H9 (cell line): ENCODE data around the gene TMEM192. TPM values are rescaled to one million over a fixed set of nuclear protein-coding genes. Genes with fewer than 3 reads are reported as not detected.
"Not testable (repeated sequence)": the region's sequence is repeated elsewhere in the genome, so short reads cannot be mapped to it uniquely, and the experiment has no call there.

Source experiments
- DNase-seq: peaks from one replicate; pipeline ENCODE4 v3.0.0-alpha.2; 2017
- H2AFZ ChIP-seq: one replicate; pipeline ENCODE4 v1.6.1; 2013; ENCODE audit warnings: mild to moderate bottlenecking, low read length, control low read depth, moderate library complexity
- H2AK5ac ChIP-seq: 2 replicates; pipeline ENCODE4 v1.6.1; 2013; ENCODE audit warnings: low read length, control low read depth, mixed read lengths; ENCODE audit not compliant: insufficient read length
- H2BK120ac ChIP-seq: one replicate; pipeline ENCODE4 v1.6.1; 2013; ENCODE audit warnings: low read depth, mild to moderate bottlenecking, low read length, control low read depth, inconsistent platforms; ENCODE audit not compliant: poor library complexity, severe bottlenecking
- H2BK12ac ChIP-seq: 2 replicates; pipeline ENCODE4 v1.6.1; 2013; ENCODE audit warnings: low read length, control low read depth, mixed read lengths, low read depth; ENCODE audit not compliant: insufficient read length
- H2BK15ac ChIP-seq: 2 replicates; pipeline ENCODE4 v1.6.1; 2013; ENCODE audit warnings: low read depth, low read length, control low read depth
- H2BK20ac ChIP-seq: one replicate; pipeline ENCODE4 v1.6.1; 2013; ENCODE audit warnings: low read depth, mild to moderate bottlenecking, low read length, control low read depth, inconsistent platforms; ENCODE audit not compliant: poor library complexity, severe bottlenecking
- H2BK5ac ChIP-seq: 2 replicates; pipeline ENCODE4 v1.6.1; 2013; ENCODE audit warnings: low read length, control low read depth, mixed read lengths; ENCODE audit not compliant: insufficient read length
- H3K14ac ChIP-seq: 2 replicates; pipeline ENCODE4 v1.6.1; 2013; ENCODE audit warnings: low read length, control low read depth; ENCODE audit not compliant: insufficient read depth
- H3K18ac ChIP-seq: 2 replicates; pipeline ENCODE4 v1.6.1; 2013; ENCODE audit warnings: low read depth, mild to moderate bottlenecking, mixed read lengths, low read length, control low read depth; ENCODE audit not compliant: insufficient read length
- H3K23ac ChIP-seq: 2 replicates; pipeline ENCODE4 v1.6.1; 2013; ENCODE audit warnings: low read length, control low read depth, mixed read lengths, low read depth; ENCODE audit not compliant: insufficient read length
- H3K23me2 ChIP-seq: 2 replicates; pipeline ENCODE4 v1.6.1; 2013; ENCODE audit warnings: low read depth, mild to moderate bottlenecking, mixed read lengths, low read length, control low read depth; ENCODE audit not compliant: insufficient read length, poor library complexity, severe bottlenecking
- H3K27ac ChIP-seq: 2 replicates; pipeline ENCODE4 v1.5.1; 2013; ENCODE audit warnings: low read length, control low read depth, mixed read lengths, low read depth; ENCODE audit not compliant: insufficient read length
- H3K27me3 ChIP-seq: 2 replicates; pipeline ENCODE4 v1.6.1; 2013; ENCODE audit warnings: low read length, control low read depth, inconsistent platforms; ENCODE audit not compliant: insufficient read depth
- H3K4ac ChIP-seq: 2 replicates; pipeline ENCODE4 v1.6.1; 2013; ENCODE audit warnings: low read depth, mild to moderate bottlenecking, control low read depth, inconsistent platforms, low read length, moderate library complexity
- H3K4me1 ChIP-seq: 2 replicates; pipeline ENCODE4 v1.6.1; 2013; ENCODE audit warnings: low read length, control low read depth, inconsistent platforms; ENCODE audit not compliant: insufficient read depth
- H3K4me2 ChIP-seq: 2 replicates; pipeline ENCODE4 v1.6.1; 2013; ENCODE audit warnings: low read length, control low read depth, mixed read lengths; ENCODE audit not compliant: insufficient read length, insufficient read depth
- H3K56ac ChIP-seq: 2 replicates; pipeline ENCODE4 v1.6.1; 2013; ENCODE audit warnings: low read depth, mild to moderate bottlenecking, mixed read lengths, low read length, control low read depth; ENCODE audit not compliant: insufficient read length
- H3K79me1 ChIP-seq: 2 replicates; pipeline ENCODE4 v1.6.1; 2013; ENCODE audit warnings: low read depth, mild to moderate bottlenecking, moderate library complexity, low read length, control low read depth, inconsistent platforms; ENCODE audit not compliant: insufficient read depth, poor library complexity, severe bottlenecking
- H3K79me2 ChIP-seq: 2 replicates; pipeline ENCODE4 v1.6.1; 2013; ENCODE audit warnings: low read length, control low read depth, inconsistent platforms; ENCODE audit not compliant: insufficient read depth
- H3K9ac ChIP-seq: 2 replicates; pipeline ENCODE4 v1.6.1; 2013; ENCODE audit warnings: low read length, control low read depth, mixed read lengths; ENCODE audit not compliant: insufficient read length; ENCODE audit errors: extremely low read depth
- H3K9me3 ChIP-seq: one replicate; pipeline ENCODE4 v1.6.1; 2013; ENCODE audit warnings: low read depth, low read length, inconsistent platforms; ENCODE audit not compliant: control insufficient read depth
- H3T11ph ChIP-seq: one replicate; pipeline ENCODE4 v1.6.1; 2013; ENCODE audit warnings: mild to moderate bottlenecking, low read length, control low read depth, inconsistent platforms
- H4K20me1 ChIP-seq: one replicate; pipeline ENCODE4 v1.6.1; 2013; ENCODE audit not compliant: control insufficient read depth, insufficient read length, insufficient read depth
- H4K5ac ChIP-seq: 2 replicates; pipeline ENCODE4 v1.6.1; 2013; ENCODE audit warnings: low read depth, mild to moderate bottlenecking, mixed read lengths, low read length, control low read depth; ENCODE audit not compliant: insufficient read length
- H4K8ac ChIP-seq: replicated peaks from 2 replicates; pipeline ENCODE4 v1.6.1; 2013; ENCODE audit warnings: low read length, control low read depth, mixed read lengths, low read depth; ENCODE audit not compliant: insufficient read length
- H4K91ac ChIP-seq: 2 replicates; pipeline ENCODE4 v1.6.1; 2013; ENCODE audit warnings: low read depth, mild to moderate bottlenecking, moderate library complexity, mixed read lengths, low read length, control low read depth; ENCODE audit not compliant: insufficient read length
- H3K27ac Mint-ChIP-seq, 3 experiments: 2 replicates in 2 of 3; 3 replicates in 1 of 3; pipeline ENCODE4 v1.8.0; 2020 to 2021; ENCODE audit warnings: mixed read lengths in 3 of 3, mild to moderate bottlenecking in 1 of 3, moderate library complexity in 1 of 3
- H3K27me3 Mint-ChIP-seq: 2 replicates; pipeline ENCODE4 v1.8.0; 2021; ENCODE audit warnings: low read depth, mild to moderate bottlenecking, moderate library complexity, mixed read lengths
- H3K36me3 Mint-ChIP-seq, 3 experiments: 2 replicates in 2 of 3; 3 replicates in 1 of 3; pipeline ENCODE4 v1.8.0; 2020 to 2021; ENCODE audit warnings: low read depth in 3 of 3, mixed read lengths in 3 of 3; ENCODE audit not compliant: insufficient read depth in 1 of 3
- H3K4me1 Mint-ChIP-seq, 2 experiments: 2 replicates each; pipeline ENCODE4 v1.8.0; 2020; ENCODE audit warnings: mixed read lengths in 2 of 2
- H3K4me3 Mint-ChIP-seq, 2 experiments: 2 replicates in 1 of 2; 3 replicates in 1 of 2; pipeline ENCODE4 v1.8.0; 2020 to 2021; ENCODE audit warnings: mild to moderate bottlenecking in 2 of 2, mixed read lengths in 2 of 2, moderate library complexity in 1 of 2
- H3K9me3 Mint-ChIP-seq, 2 experiments: 2 replicates in 1 of 2; 3 replicates in 1 of 2; pipeline ENCODE4 v1.8.0; 2020; ENCODE audit warnings: mild to moderate bottlenecking in 2 of 2, mixed read lengths in 2 of 2, moderate library complexity in 1 of 2
- WGBS: extraction: QIAGEN DNeasy Blood & Tissue Kit; methylation state at CpG from one replicate; pipeline ENCODE4 v1.1.7; 2013; ENCODE audit warnings: missing lambda C conversion rate, low lambda C conversion rate, mixed read lengths; ENCODE audit not compliant: insufficient read length; ENCODE audit errors: extremely low coverage; 5-methylcytosine and 5-hydroxymethylcytosine counted together
- total RNA-seq: library from RNA; stranded (reverse); gene quantifications from 2 replicates; pipeline ENCODE4 v1.2.1, GENCODE V29; 2021
- TF ChIP-seq, protein P1 (sequence below): fragments of 200-600 bp; sonication (generic); conservative IDR thresholded peaks from 3 replicates; pipeline ENCODE4 v1.8.0; 2021; ENCODE audit warnings: antibody characterized with exemption, mild to moderate bottlenecking

The TMEM192 gene
- total RNA-seq, 1 experiment from 2014 or later: 8.3 TPM

DNA sequence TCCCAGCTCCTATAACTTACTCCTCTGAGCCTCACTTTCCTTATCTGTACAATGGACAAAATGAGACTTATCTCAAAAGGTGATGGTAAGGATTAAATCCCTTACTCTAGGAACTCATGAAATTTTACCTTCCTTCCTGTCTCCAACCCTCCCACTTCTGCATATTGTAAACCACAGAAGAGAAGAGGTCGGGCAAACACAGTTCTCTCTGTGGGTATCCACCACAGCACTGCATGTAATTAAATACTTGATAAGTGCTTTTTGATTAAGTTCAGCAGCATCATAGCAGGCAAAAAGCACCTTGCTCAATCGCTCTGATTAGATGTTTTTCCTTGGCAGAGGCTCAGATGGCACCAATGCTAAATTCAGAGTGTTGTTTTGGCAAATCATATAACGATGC lies 17.3 kb upstream of the TMEM192 start:
- no peak overlapping the region for H2BK20ac ChIP-seq
- no peaks in the 10 kb centered on the region for H3K27me3 ChIP-seq
- Mint-ChIP-seq H3K27ac (no peak overlapping the region), H3K9me3 (no peaks in the 10 kb centered on the region), H3K4me1 (no peaks in the 10 kb centered on the region; a peak in 1 of 4 replicates), H3K27me3 (no peaks in the 10 kb centered on the region; the same call in none of the 2 replicates), H3K4me3 (no peak overlapping the region), H3K36me3 (no peaks in the 10 kb centered on the region)
- no peak overlapping the region for H4K91ac ChIP-seq
- H4K8ac ChIP-seq: no peak overlapping the region
- H3K4ac ChIP-seq: no peak overlapping the region
- no peaks in the 10 kb centered on the region for H3K79me1 ChIP-seq
- DNase-seq: no peak
- TF ChIP-seq, protein P1, sequence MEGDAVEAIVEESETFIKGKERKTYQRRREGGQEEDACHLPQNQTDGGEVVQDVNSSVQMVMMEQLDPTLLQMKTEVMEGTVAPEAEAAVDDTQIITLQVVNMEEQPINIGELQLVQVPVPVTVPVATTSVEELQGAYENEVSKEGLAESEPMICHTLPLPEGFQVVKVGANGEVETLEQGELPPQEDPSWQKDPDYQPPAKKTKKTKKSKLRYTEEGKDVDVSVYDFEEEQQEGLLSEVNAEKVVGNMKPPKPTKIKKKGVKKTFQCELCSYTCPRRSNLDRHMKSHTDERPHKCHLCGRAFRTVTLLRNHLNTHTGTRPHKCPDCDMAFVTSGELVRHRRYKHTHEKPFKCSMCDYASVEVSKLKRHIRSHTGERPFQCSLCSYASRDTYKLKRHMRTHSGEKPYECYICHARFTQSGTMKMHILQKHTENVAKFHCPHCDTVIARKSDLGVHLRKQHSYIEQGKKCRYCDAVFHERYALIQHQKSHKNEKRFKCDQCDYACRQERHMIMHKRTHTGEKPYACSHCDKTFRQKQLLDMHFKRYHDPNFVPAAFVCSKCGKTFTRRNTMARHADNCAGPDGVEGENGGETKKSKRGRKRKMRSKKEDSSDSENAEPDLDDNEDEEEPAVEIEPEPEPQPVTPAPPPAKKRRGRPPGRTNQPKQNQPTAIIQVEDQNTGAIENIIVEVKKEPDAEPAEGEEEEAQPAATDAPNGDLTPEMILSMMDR: no peak
- H2AK5ac ChIP-seq: no peak overlapping the region
- no peak overlapping the region for H3K23ac ChIP-seq
- H2AFZ ChIP-seq: no peak overlapping the region
- no CpG with 5 or more reads among the region's 3 CpGs for WGBS
- H3K9me3 ChIP-seq: no peaks in the 10 kb centered on the region
- H2BK5ac ChIP-seq: no peak overlapping the region
- no peak overlapping the region for H3K18ac ChIP-seq
- no peak overlapping the region for H3K27ac ChIP-seq
- no peaks in the 10 kb centered on the region for H3K23me2 ChIP-seq
- no peaks in the 10 kb centered on the region for H3K79me2 ChIP-seq
- H3T11ph ChIP-seq: no peak overlapping the region
- H2BK120ac ChIP-seq: no peak overlapping the region
- H3K9ac ChIP-seq: no peak overlapping the region
- H3K56ac ChIP-seq: no peak overlapping the region
- H3K14ac ChIP-seq: no peak overlapping the region
- H3K4me2 ChIP-seq: no peak overlapping the region
- H2BK15ac ChIP-seq: no peak overlapping the region
- H4K5ac ChIP-seq: no peak overlapping the region
- no peak overlapping the region for H2BK12ac ChIP-seq
- no peaks in the 10 kb centered on the region for H3K4me1 ChIP-seq
- H4K20me1 ChIP-seq: no peaks in the 10 kb centered on the region

GRCh38 chr4:165125869-165126499 lies 13.3 kb upstream of the TMEM192 start:
- not testable (repeated sequence) for H3K79me1 ChIP-seq, H4K5ac ChIP-seq, H2BK5ac ChIP-seq, H2AK5ac ChIP-seq, H3K9ac ChIP-seq, H2BK20ac ChIP-seq, H3K9me3 Mint-ChIP-seq, H4K20me1 ChIP-seq, H3K27ac ChIP-seq, H3K4ac ChIP-seq, H3K27me3 ChIP-seq, H3K4me1 Mint-ChIP-seq, H2BK15ac ChIP-seq, H3K27ac Mint-ChIP-seq, H3K23me2 ChIP-seq, H2AFZ ChIP-seq, DNase-seq, H3K4me2 ChIP-seq, H3K18ac ChIP-seq, H3K4me1 ChIP-seq, H3K56ac ChIP-seq, H3K27me3 Mint-ChIP-seq, H4K91ac ChIP-seq, H2BK12ac ChIP-seq, H3K79me2 ChIP-seq, H3K14ac ChIP-seq, H2BK120ac ChIP-seq, H3K4me3 Mint-ChIP-seq, H4K8ac ChIP-seq, H3K36me3 Mint-ChIP-seq, H3K23ac ChIP-seq, H3K9me3 ChIP-seq, H3T11ph ChIP-seq
- no CpG with 5 or more reads among the region's 40 CpGs for WGBS
